KMS-11 (cell line): ENCODE data around the gene PHLPP2.

Experiments
- H2AFZ ChIP-seq: fragments of 200-600 bp; sonication (generic); 2 replicates; pipeline ENCODE4 v1.6.1; 2016; ENCODE audit warnings: antibody characterized with exemption, mixed run types, low read depth
- H3K27ac ChIP-seq: fragments of 200-600 bp; sonication (generic); 2 replicates; pipeline ENCODE4 v1.6.1; 2016; ENCODE audit warnings: mild to moderate bottlenecking, mixed run types
- H3K27me3 ChIP-seq: fragments of 200-600 bp; sonication (generic); 2 replicates; pipeline ENCODE4 v1.6.1; 2017; ENCODE audit warnings: mild to moderate bottlenecking, low read depth, mixed run types, moderate library complexity; ENCODE audit not compliant: insufficient read depth
- H3K36me3 ChIP-seq: fragments of 200-600 bp; sonication (generic); 2 replicates; pipeline ENCODE4 v1.6.1; 2017; ENCODE audit warnings: mild to moderate bottlenecking, mixed run types; ENCODE audit not compliant: insufficient read depth
- H3K4me1 ChIP-seq: fragments of 200-600 bp; sonication (generic); 2 replicates; pipeline ENCODE4 v1.6.1; 2016; ENCODE audit warnings: mild to moderate bottlenecking, low read depth, mixed run types; ENCODE audit not compliant: poor library complexity, severe bottlenecking
- H3K4me2 ChIP-seq: fragments of 200-600 bp; sonication (generic); 2 replicates; pipeline ENCODE4 v1.7.0; 2016; ENCODE audit warnings: mild to moderate bottlenecking, mixed run types
- H3K4me3 ChIP-seq: fragments of 200-600 bp; sonication (generic); IDR thresholded peaks from 2 replicates; pipeline ENCODE4 v1.6.1; 2017; ENCODE audit warnings: low read depth, low read length, mixed read lengths; ENCODE audit not compliant: insufficient read depth
- H3K79me2 ChIP-seq: fragments of 200-600 bp; sonication (generic); 2 replicates; pipeline ENCODE4 v1.6.1; 2016; ENCODE audit warnings: low read depth, mixed run types; ENCODE audit not compliant: insufficient read depth
- H3K9ac ChIP-seq: fragments of 200-600 bp; sonication (generic); 2 replicates; pipeline ENCODE4 v1.6.1; 2016; ENCODE audit warnings: mild to moderate bottlenecking, mixed run types
- H4K20me1 ChIP-seq: fragments of 200-600 bp; sonication (generic); 2 replicates; pipeline ENCODE4 v1.6.1; 2016; ENCODE audit warnings: mild to moderate bottlenecking, mixed run types; ENCODE audit not compliant: insufficient read depth
- CTCF ChIP-seq: fragments of 200-600 bp; sonication (generic); conservative IDR thresholded peaks from 2 replicates; pipeline ENCODE4 v1.6.1; 2017; ENCODE audit warnings: low read depth, mild to moderate bottlenecking, antibody characterized with exemption, low read length, moderate library complexity, mixed read lengths

Gene PHLPP2

GRCh38 chr16:71754652-71755051 lies 30.2 kb upstream of the PHLPP2 start:
- no peak for TF ChIP-seq CTCF
- Histone ChIP-seq H3K27ac (no peak overlapping the region), H3K4me1 (no peaks in the 10 kb centered on the region), H4K20me1 (no peaks in the 10 kb centered on the region), H3K4me3 (no peak overlapping the region), H3K27me3 (no peaks in the 10 kb centered on the region), H3K9ac (no peak overlapping the region), H3K79me2 (no peaks in the 10 kb centered on the region), H2AFZ (no peak overlapping the region), H3K4me2 (no peak overlapping the region), H3K36me3 (peaks cover 5% of the 10 kb centered on the region; the same call in 1 of the 2 replicates)

- H4K20me1 ChIP-seq: no peaks in the 10 kb centered on the region
- H2AFZ ChIP-seq: no peak overlapping the region
- no peaks in the 10 kb centered on the region for H3K4me1 ChIP-seq
- H3K36me3 ChIP-seq: peaks cover 5% of the 10 kb centered on the region; the same call in 1 of the 2 replicates
- H3K9ac ChIP-seq: no peak overlapping the region
- no peaks in the 10 kb centered on the region for H3K79me2 ChIP-seq
- no peak overlapping the region for H3K4me3 ChIP-seq
- no peak overlapping the region for H3K27ac ChIP-seq
- no peak for TF ChIP-seq CTCF
- no peak overlapping the region for H3K4me2 ChIP-seq
- no peaks in the 10 kb centered on the region for H3K27me3 ChIP-seq
These were observed 29.6 kb upstream of the PHLPP2 start for GRCh38 chr16:71754108-71754507.

- no peak for TF ChIP-seq CTCF
- no peak overlapping the region for H3K4me3 ChIP-seq
- H3K4me1 ChIP-seq: no peaks in the 10 kb centered on the region
- no peak overlapping the region for H3K9ac ChIP-seq
- no peak overlapping the region for H3K4me2 ChIP-seq
- no peak overlapping the region for H2AFZ ChIP-seq
- no peak overlapping the region for H3K27ac ChIP-seq
- H4K20me1 ChIP-seq: no peaks in the 10 kb centered on the region
- no peaks in the 10 kb centered on the region for H3K79me2 ChIP-seq
- no peaks in the 10 kb centered on the region for H3K27me3 ChIP-seq
- no peaks in the 10 kb centered on the region for H3K36me3 ChIP-seq
These were observed 23.7 kb upstream of the PHLPP2 start for GRCh38 chr16:71748226-71748625.

GRCh38 chr16:71746442-71747046 lies 22.0 kb upstream of the PHLPP2 start:
- no peaks in the 10 kb centered on the region for H3K36me3 ChIP-seq
- H4K20me1 ChIP-seq: no peaks in the 10 kb centered on the region
- H3K9ac ChIP-seq: no peak overlapping the region
- TF ChIP-seq CTCF: peak; percentile 64
- H3K4me2 ChIP-seq: no peak overlapping the region
- H3K4me1 ChIP-seq: no peaks in the 10 kb centered on the region
- H2AFZ ChIP-seq: no peak overlapping the region
- no peak overlapping the region for H3K27ac ChIP-seq
- H3K4me3 ChIP-seq: no peak overlapping the region
- no peaks in the 10 kb centered on the region for H3K79me2 ChIP-seq
- H3K27me3 ChIP-seq: no peaks in the 10 kb centered on the region
